ENCODE results near the gene OPCML. TPM values are rescaled to one million over a fixed set of nuclear protein-coding genes. Genes with fewer than 3 reads are reported as not detected.
A peak's percentile ranks its signal among the peaks of the same experiment; 100 is the strongest.

The OPCML gene
- total RNA-seq, 2 donors from 2014 or later: not detected

DNA sequence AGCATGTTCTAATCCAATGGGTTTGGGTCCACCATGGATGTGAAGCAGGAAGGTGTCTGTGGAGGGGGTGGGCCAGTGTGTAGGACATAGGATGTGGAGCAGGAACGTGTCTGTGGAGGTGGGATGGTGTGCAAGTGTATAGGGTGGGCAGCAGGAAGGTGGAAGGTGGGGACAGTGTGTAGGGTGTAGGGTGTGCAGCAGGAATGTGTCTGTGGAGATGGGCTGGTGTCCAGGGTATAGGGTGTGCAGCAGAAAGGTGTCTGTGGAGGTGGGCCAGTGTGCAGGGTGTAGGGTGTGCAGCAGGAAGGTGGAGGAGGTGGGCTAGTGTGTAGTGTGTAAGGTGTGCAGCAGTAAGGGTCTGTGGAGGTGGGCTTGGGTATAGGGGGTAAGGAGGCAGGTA, 1093.9 kb downstream of the OPCML start:
- no peaks in the 10 kb centered on the region for H3K4me1 Mint-ChIP-seq (ENCODE audit: low read depth in 2 of 2)
- no peaks in the 10 kb centered on the region for H3K27me3 Mint-ChIP-seq
- no peak overlapping the region for H3K4me3 Mint-ChIP-seq
- H3K9me3 Mint-ChIP-seq: peaks cover 22% of the 10 kb centered on the region
- no peak overlapping the region for H3K27ac Mint-ChIP-seq
- no peak for DNase-seq (ENCODE audit: low spot score)
- ATAC-seq: peak in 1 of 2 donors; percentile 53
- no peaks in the 10 kb centered on the region for H3K36me3 Mint-ChIP-seq

DNA sequence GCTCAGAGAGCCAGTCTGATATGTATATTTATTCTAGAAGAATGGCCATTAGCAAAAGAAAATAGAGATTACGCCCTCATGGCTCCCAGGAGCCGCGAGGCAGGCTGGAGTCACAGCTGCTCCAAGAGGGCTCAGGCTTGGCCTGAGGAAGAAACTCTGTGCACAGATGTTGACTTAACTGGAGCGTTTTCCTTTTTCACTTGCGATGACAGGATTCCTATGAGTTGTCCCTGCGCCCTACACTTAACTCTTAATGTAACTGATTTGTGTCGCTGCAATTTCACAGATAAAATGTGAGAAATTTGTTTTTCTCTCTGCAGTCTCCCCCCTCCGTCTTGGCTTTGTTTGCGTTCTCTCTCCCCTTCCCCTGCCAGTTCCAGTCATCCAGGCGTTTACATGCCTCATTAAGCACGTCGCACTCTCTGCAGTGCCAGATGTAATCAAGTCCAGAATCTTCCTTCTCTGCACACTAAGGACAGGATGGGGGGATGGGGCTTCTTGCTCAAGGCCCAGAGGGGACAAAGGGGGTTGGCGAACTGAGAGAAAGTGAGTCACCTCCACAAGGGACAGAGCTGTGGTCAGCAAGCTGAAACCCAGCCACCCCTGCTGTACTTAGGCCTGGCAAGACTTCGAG, 1101.8 kb downstream of the OPCML start:
- Mint-ChIP-seq H3K36me3 (no peaks in the 10 kb centered on the region), H3K4me1 (ENCODE audit: low read depth in 2 of 2) (no peaks in the 10 kb centered on the region), H3K9me3 (peaks cover 13% of the 10 kb centered on the region), H3K27me3 (no peaks in the 10 kb centered on the region), H3K27ac (no peak overlapping the region), H3K4me3 (no peak overlapping the region)
- no peak for ATAC-seq
- DNase-seq (ENCODE audit: low spot score): no peak

DNA sequence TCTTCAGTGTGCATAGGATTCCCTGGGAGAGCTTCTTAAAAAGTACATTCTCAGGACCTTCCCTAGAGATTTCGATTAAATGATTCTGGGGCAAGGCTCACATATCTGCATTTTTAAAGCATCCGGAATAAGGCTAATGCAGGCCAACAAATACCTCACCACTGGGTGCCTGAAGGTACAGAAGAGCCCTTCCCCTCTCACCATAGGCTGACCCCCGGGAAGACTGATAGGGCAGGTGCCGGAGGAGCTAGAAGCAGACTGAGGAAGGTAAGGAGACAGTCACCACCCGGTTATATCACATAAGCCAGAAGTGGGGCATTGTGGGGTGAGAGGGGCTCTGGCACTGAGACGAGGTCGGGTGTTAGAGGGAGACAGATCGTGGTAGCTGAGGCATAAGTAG, 1102.6 kb downstream of the OPCML start:
- no peak overlapping the region for H3K4me3 Mint-ChIP-seq
- DNase-seq (ENCODE audit: low spot score): no peak

DNA sequence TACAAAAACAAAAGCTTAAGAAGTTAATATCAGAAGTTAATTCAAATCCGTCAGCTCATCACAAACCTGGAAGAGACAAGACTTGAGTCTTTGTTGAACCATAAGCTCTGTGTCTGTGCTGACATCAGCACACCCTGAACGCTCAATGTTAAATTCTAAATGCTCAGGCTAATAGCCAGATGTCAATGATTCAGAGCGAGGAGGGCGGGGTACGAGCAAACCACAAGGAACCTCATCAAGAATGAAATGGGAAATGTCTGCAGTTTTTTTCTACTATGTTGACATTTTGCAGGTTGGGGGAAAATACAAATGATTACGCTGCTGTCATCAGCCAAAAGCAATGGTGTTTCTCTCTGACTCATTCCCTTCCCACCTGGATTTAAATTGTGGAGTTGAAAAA, 1104.7 kb downstream of the OPCML start:
- no peaks in the 10 kb centered on the region for H3K36me3 Mint-ChIP-seq
- H3K27ac Mint-ChIP-seq: no peak overlapping the region
- H3K27me3 Mint-ChIP-seq: no peaks in the 10 kb centered on the region
- H3K4me1 Mint-ChIP-seq (ENCODE audit: low read depth in 2 of 2): no peaks in the 10 kb centered on the region
- DNase-seq (ENCODE audit: low spot score) (no peak), ATAC-seq (no peak)
- H3K4me3 Mint-ChIP-seq: no peak overlapping the region
- peaks cover 16% of the 10 kb centered on the region for H3K9me3 Mint-ChIP-seq

More for the DNA sequence above, 1102.6 kb downstream of the OPCML start:
- no peaks in the 10 kb centered on the region for H3K4me1 Mint-ChIP-seq (ENCODE audit: low read depth in 2 of 2)
- H3K27ac Mint-ChIP-seq: no peak overlapping the region
- no peaks in the 10 kb centered on the region for H3K27me3 Mint-ChIP-seq
- peaks cover 15% of the 10 kb centered on the region for H3K9me3 Mint-ChIP-seq
- H3K36me3 Mint-ChIP-seq: no peaks in the 10 kb centered on the region
- ATAC-seq: no peak

DNA sequence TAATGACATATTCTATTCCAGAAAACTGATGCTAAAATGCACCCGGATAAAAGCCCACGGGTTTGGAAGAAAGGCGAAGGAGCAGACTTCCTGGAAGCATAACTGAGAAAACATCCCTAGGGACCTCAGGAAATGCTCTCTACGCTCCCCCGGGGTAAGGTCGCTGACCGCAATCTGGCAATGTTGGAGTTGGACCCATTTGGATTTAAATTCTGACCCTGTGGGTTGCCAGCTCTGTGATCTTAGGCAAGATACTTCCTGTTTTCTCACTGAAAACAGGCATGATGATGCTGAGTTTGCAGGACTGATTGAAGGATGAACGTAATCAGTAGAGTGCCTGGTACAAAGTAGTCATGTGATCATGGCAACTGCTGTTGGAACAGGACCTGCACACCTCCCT, 1107.9 kb downstream of the OPCML start:
- no peaks in the 10 kb centered on the region for H3K27me3 Mint-ChIP-seq
- no peak for ATAC-seq
- H3K36me3 Mint-ChIP-seq: no peaks in the 10 kb centered on the region
- no peak for DNase-seq (ENCODE audit: low spot score)
- H3K4me1 Mint-ChIP-seq (ENCODE audit: low read depth in 2 of 2): no peaks in the 10 kb centered on the region
- no peak overlapping the region for H3K4me3 Mint-ChIP-seq
- no peak overlapping the region for H3K27ac Mint-ChIP-seq
- H3K9me3 Mint-ChIP-seq: peaks cover 19% of the 10 kb centered on the region

DNA sequence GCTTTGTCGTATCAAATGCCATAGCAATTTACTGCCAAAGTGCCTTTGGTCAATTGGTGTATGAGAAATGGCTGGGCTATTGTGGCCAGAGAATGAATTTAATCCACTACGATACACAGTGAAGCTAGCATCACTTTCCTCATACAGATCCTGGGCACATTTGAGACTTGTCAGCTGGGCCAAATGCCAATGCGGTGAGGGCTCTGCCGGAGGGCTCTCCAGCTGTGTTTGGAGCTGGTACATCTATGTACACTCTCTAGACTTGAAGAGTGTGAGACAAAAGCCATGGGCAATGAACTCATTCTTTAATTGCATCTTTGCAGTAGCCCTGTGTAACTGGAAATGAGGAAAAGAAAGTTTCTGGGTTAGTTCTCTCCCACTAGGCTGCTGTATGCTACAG, 1109.0 kb downstream of the OPCML start:
- Mint-ChIP-seq H3K4me1 (ENCODE audit: low read depth in 2 of 2) (no peaks in the 10 kb centered on the region), H3K9me3 (peaks cover 20% of the 10 kb centered on the region), H3K27me3 (no peaks in the 10 kb centered on the region), H3K27ac (no peak overlapping the region), H3K4me3 (no peak overlapping the region), H3K36me3 (no peaks in the 10 kb centered on the region)
- ATAC-seq (no peak), DNase-seq (ENCODE audit: low spot score) (no peak)

DNA sequence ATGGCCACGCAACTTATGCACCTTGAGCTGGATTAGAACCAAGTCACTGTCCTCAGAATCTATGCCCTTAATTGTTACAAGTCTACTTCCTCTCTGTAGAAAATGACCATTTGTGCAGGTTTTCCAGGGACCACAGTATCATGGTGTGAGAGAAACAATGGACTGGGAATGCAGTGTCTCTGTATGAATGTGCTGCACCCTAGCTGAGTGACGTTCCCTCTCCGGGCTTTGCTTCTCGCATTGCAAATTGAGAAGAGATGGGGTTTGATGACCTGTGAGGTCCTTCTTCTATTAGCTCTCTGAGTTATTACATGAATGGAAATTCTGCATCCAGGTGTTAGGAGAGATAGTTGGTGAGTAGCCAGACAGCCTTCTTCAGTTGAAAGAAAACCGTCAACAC, 1109.6 kb downstream of the OPCML start:
- DNase-seq (ENCODE audit: low spot score): no peak
- no peak for ATAC-seq
- Mint-ChIP-seq H3K27ac (no peak overlapping the region), H3K4me3 (no peak overlapping the region), H3K36me3 (no peaks in the 10 kb centered on the region), H3K4me1 (ENCODE audit: low read depth in 2 of 2) (no peaks in the 10 kb centered on the region), H3K27me3 (no peaks in the 10 kb centered on the region), H3K9me3 (peaks cover 18% of the 10 kb centered on the region)

DNA sequence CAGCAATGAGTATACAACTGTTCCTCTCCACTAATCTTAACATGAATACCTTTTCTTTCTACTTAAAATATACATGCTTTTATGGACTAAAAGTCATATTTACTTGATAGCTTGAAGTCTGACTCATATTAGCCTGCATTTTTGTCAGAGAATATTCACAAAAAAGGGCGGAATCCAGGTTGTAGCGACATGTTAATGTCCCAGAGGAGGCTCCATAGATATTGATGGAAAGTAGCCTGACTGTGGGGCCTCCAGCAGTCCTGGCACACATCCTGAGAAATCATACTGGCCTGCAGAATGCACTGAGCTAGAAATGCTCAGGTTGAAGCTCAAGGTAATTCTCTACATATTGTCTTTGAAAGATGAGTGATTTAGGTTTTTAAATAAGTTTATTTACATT, 1110.7 kb downstream of the OPCML start:
- Mint-ChIP-seq H3K27me3 (no peaks in the 10 kb centered on the region), H3K36me3 (no peaks in the 10 kb centered on the region), H3K9me3 (peaks cover 10% of the 10 kb centered on the region), H3K4me1 (ENCODE audit: low read depth in 2 of 2) (no peaks in the 10 kb centered on the region), H3K27ac (no peak overlapping the region), H3K4me3 (no peak overlapping the region)
- DNase-seq (ENCODE audit: low spot score) (no peak), ATAC-seq (no peak)

DNA sequence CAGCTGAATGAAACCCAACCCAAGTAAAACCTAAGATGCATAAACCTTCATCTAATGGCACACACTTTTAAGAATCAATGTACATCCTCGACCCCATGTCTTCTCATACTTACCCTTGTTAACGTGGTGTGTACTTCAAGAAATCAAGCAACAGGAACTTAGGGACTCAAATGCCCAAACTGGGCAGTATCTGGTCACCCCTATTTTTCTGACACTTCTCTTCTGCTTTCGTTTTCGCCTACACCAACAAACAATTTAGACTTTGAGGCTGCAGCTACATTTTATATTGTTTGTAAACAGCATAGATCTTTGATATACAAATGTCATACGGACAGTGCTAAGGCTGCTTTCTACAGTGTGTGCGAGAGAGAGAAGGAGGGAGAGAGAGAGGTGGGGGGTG, 1117.8 kb downstream of the OPCML start:
- Mint-ChIP-seq H3K27ac (no peak overlapping the region), H3K9me3 (peaks cover 15% of the 10 kb centered on the region), H3K4me3 (no peak overlapping the region), H3K27me3 (no peaks in the 10 kb centered on the region), H3K4me1 (ENCODE audit: low read depth in 2 of 2) (no peaks in the 10 kb centered on the region), H3K36me3 (no peaks in the 10 kb centered on the region)
- ATAC-seq (no peak), DNase-seq (ENCODE audit: low spot score) (no peak)

DNA sequence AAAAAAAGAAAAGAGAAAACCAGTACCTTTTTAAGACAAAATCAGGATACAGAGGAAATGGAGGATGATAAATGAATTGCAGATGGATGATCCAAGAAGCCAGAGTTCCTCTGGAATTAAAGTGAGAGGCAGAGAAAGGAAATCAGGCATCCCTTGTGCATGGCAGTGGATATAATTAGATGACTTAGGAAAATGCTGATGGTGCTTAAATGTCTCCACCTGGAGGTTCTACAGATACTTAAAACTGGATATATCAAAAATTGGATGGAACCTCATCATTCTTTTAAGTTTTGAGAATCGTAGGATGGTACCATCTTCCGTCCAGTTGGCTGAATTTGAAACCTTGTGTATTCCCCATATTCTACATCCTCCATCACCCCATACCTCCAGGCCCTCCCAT, 1121.9 kb downstream of the OPCML start:
- Mint-ChIP-seq H3K4me3 (no peak overlapping the region), H3K36me3 (no peaks in the 10 kb centered on the region), H3K27me3 (no peaks in the 10 kb centered on the region), H3K9me3 (peaks cover 19% of the 10 kb centered on the region), H3K4me1 (ENCODE audit: low read depth in 2 of 2) (no peaks in the 10 kb centered on the region), H3K27ac (no peak overlapping the region)
- DNase-seq (ENCODE audit: low spot score): no peak
- no peak for ATAC-seq

DNA sequence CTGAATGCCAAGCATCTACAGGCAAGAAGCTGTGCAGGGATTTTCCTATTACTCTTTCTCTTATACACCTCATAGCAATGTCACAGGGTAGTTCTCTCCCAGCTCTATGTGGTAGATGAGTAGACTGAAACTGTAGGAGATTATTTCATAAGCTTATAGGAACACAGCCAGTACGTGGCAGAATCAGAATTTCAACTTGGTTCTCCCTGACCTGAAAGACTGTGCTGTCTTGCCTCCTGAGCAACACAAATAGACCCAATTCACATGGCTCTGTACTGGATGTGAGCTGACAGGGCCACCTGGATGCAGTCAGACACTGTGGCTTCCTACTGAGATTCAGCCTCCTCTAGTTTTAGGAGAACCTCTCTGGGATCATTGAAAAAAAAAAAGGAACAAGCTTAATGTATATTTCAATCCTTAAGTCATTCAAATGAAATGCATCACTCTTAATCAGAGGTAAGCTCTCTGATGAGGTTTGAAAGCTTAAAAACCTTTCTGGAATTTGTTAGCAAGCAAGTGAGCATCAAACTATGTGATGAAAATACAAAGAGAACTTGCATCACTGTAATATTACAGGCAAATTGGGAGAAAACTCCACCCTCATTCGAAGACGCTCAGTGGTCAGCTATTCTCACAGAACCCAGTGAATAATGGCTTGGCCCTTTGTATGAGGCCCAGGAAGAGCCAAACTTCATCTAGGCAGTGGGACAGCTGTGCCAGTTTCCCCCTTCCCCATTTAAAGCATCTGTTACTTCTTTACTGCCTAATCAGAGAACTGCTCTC, 1122.5 kb downstream of the OPCML start:
- Mint-ChIP-seq H3K4me3 (no peak overlapping the region), H3K36me3 (no peaks in the 10 kb centered on the region), H3K27ac (no peak overlapping the region), H3K4me1 (ENCODE audit: low read depth in 2 of 2) (no peaks in the 10 kb centered on the region), H3K9me3 (peaks cover 19% of the 10 kb centered on the region), H3K27me3 (no peaks in the 10 kb centered on the region)
- ATAC-seq (peak in 1 of 2 donors; percentile 15), DNase-seq (ENCODE audit: low spot score) (no peak)

DNA sequence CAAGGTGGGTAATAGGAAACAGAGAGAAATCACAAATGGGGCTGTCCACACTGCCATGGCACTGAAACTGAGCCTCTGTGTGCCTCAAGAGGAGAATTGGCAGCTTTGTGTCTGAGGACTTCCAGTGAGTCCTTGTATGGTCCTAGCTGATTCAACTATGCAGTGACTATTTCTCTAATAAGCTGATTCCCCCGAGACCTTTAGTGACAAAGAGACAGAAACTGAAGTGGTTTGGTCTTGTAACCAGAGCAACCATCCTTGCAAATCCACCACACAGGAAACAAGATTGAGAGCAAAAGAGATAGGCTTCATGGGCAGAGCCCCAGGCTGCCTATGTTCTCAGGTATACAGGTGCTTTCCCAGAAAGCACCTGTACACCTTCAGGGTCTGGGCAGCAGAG, 1123.4 kb downstream of the OPCML start:
- H3K4me1 Mint-ChIP-seq (ENCODE audit: low read depth in 2 of 2): no peaks in the 10 kb centered on the region
- peaks cover 19% of the 10 kb centered on the region for H3K9me3 Mint-ChIP-seq
- H3K27ac Mint-ChIP-seq: no peak overlapping the region
- DNase-seq (ENCODE audit: low spot score) (no peak), ATAC-seq (no peak)
- no peaks in the 10 kb centered on the region for H3K36me3 Mint-ChIP-seq
- no peak overlapping the region for H3K4me3 Mint-ChIP-seq
- H3K27me3 Mint-ChIP-seq: no peaks in the 10 kb centered on the region

DNA sequence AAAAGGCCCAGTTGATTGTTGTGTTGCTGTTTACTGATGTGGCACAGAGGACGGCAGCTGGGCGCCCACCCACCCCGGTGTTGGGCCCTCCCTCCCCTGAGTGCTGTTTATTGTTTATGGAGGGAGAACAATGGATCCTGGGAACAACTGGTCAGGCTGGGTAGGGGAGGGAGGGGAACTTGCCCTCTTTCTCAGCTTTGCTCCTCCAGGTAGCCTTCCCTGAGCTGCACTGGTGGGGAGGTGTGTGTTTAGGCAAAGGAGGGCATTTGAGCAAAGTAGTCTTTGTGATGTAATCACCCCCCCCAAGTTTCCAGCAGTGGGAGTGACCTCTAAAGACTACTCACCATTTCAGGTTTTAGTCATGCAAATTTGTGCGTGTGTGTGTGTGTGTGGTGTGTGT, 1126.6 kb downstream of the OPCML start:
- Mint-ChIP-seq H3K36me3 (no peaks in the 10 kb centered on the region), H3K4me1 (ENCODE audit: low read depth in 2 of 2) (no peaks in the 10 kb centered on the region), H3K4me3 (no peak overlapping the region), H3K9me3 (peaks cover 11% of the 10 kb centered on the region), H3K27ac (no peak overlapping the region), H3K27me3 (no peaks in the 10 kb centered on the region)
- no peak for DNase-seq (ENCODE audit: low spot score)
- ATAC-seq: no peak

DNA sequence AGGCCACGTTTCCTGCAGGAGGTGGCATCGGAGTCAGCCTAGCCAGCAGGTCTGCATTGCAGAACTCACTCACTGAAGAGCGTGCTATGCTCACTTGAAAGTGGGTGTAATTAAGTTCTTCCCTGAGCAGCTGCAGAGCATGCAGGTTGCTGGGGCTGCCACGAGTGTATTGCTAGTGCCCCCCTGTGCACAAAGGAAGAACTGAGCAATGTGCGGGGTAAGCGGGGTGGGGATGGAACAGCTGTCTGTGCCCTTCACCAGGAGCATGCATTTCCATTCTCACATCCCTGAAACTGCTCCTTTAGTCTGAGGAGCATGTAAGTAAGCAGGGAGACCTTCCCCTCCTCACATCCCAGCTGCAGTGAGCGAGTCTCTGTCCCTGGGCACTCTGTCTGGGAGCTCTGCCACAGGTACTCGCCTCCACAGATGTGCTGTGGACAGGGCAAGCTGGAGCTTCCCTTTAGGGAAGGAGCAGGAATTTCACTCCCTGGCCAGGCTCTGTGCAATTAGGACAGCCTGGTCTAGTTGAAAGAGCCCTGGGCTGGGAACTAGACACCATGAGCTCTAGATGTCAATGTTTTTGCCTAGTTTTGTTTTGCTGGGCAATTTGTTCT, 1130.1 kb downstream of the OPCML start:
- peaks cover 20% of the 10 kb centered on the region for H3K9me3 Mint-ChIP-seq
- no peak for DNase-seq (ENCODE audit: low spot score)
- no peaks in the 10 kb centered on the region for H3K4me1 Mint-ChIP-seq (ENCODE audit: low read depth in 2 of 2)
- H3K4me3 Mint-ChIP-seq: no peak overlapping the region
- H3K36me3 Mint-ChIP-seq: peaks cover 4% of the 10 kb centered on the region
- no peak overlapping the region for H3K27ac Mint-ChIP-seq
- ATAC-seq: no peak
- H3K27me3 Mint-ChIP-seq: no peaks in the 10 kb centered on the region
